HG03175 (cell line): ENCODE data around the gene PAIP2B.

Experiments used
- ATAC-seq: cut with Tn5 transposase; IDR thresholded peaks from one replicate; pipeline ENCODE4 v1.9.1; 2021; ENCODE audit warnings: mild to moderate bottlenecking, moderate library complexity; ENCODE audit not compliant: unreplicated experiment

Gene PAIP2B

GRCh38 chr2:71154798-71155197 lies 72.1 kb downstream of the PAIP2B start:
- peak; percentile 83 for ATAC-seq

- no peak for ATAC-seq
These were observed 72.6 kb downstream of the PAIP2B start for GRCh38 chr2:71154279-71154678.

DNA sequence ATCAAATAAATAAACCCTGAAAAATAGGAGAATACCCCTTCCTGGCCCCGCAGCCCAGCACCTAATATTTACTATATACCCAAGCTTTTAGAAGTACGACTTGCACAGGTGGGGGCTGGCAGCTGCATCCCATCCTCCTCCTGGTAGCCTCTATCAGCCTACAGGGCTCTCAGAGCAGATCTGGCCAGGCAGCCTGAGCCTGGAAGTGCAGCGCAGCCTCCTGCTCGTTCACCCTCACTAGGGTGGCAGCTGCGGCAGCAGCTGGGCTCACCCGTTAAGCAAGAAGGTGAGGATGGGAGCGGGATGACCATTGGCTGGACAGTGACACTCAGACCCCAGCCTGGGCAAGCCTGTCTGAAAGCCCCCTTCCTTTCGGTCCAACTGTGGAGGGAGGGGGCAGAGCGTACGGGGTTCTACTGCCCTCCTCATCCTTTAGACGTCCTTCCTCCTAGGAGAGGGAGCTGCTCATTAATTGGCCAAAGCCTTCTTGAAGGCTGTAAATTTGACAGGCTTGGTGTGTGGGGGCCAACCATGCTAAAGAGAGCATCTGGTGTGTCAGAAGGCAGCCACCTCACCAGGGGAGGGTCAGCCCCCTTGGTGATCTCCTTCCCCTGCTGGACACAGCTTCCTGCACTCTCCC lies 73.2 kb downstream of the PAIP2B start:
- ATAC-seq: no peak

GRCh38 chr2:71151620-71152019 lies 75.3 kb downstream of the PAIP2B start:
- ATAC-seq: no peak

- no peak for ATAC-seq
These were observed 76.7 kb downstream of the PAIP2B start for GRCh38 chr2:71150082-71150816.

- ATAC-seq: no peak
These were observed 78.3 kb downstream of the PAIP2B start for GRCh38 chr2:71148506-71149063.

GRCh38 chr2:71143782-71144181 lies 83.1 kb downstream of the PAIP2B start:
- ATAC-seq: no peak

DNA sequence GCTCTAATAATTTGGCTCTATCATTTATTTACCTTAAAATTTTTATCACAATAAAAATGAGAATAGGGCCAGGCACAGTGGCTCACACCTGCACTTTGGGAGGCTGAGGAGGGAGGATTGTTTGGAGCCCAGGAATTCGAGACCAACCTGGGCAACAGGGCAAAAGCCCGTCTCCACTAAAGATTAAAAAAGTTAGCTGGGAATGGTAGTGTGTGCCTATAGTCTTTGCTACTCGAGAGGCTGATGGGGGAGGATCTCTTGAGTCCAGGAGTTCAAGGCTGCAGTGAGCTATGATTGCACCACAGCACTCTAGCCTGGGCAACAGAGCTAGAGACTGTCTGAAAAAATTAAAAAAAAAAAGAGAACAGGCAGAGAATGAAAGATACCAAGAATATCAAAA lies 90.7 kb downstream of the PAIP2B start:
- ATAC-seq: no peak

DNA sequence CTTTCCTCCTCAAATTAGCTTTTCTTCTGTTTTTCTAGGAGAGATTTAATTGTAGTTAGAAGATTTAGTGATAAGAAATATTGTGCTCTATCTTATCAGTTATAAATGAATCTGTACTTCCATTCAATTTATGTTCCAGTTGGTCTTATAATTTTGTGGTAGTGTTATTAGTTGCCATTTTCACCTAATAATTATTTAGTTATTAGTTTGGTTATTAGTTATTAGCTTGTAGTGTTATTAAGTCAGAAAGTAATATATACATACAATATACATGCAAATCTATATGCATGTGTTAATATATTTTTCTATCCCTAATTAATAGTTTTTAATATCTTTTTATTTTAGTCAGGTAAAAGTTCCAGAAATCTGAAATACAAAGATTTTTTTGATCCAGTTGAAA lies 93.3 kb downstream of the PAIP2B start:
- no peak for ATAC-seq
